GM18508 (cell line): Measurements from ENCODE around the gene H2AZ2.
"Not testable (repeated sequence)": the region's sequence is repeated elsewhere in the genome, so short reads cannot be mapped to it uniquely, and the experiment has no call there.

Source experiments
- ATAC-seq: cut with Tn5 transposase; IDR thresholded peaks from one replicate; pipeline ENCODE4 v1.9.1; 2021; ENCODE audit warnings: moderate number of reproducible peaks; ENCODE audit not compliant: insufficient read depth, unreplicated experiment

H2AZ2 gene

DNA sequence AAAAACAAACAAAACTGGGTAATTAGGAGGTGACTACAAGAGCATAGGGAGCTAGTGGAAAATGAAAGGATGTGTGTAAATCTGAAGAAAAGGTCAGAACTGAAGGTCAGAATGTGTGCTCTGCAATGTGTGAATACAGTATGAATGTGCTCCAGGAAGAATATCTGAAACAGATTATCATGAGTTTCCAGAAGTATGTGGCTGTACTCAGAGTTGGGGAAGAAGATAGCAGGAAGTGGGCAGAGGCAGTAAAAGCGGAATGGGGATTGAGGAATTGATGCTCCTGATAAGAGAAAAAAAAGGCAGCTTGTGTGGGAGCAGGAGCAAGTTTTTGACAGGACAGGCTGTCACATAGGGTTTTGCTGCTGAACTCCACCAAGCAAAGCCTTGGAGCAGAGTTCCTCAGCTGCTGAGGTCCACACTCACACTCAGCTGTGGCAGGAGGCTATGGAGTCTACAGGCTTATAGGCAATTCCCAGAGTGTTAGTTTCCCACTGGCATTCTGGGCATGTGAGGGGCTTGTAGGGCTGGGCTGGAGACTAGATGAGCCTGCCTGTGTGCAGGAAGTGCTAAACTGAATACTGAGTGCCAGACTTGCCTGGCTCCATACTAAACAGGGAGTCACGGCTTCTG lies 22.9 kb downstream of the H2AZ2 start:
- no peak for ATAC-seq

DNA sequence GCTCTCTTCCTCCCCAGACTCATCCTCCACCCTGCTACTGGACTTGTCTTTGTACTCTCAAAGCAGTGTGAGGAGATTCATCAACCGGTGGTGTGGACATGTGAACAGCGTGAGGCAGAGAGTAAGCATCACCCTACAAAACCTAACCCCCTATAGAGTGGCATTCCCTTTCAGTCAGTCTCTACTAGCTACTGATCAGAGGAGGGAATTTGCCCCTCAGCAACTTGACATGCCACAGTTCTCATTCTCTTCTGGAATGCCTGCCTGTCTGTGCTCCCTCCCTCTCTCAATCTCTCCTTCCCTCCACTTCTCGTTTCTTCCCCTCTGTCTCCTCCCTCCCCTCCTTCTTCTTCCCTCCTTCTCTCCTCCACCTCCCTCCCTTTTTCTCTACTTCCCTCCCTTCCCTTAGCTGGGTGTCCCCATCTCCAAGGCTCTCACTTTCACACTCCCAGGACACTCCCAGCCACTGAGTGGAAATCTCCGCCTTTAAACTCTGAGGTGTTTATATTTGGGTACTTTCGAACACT lies 24.6 kb downstream of the H2AZ2 start:
- ATAC-seq = no peak

DNA sequence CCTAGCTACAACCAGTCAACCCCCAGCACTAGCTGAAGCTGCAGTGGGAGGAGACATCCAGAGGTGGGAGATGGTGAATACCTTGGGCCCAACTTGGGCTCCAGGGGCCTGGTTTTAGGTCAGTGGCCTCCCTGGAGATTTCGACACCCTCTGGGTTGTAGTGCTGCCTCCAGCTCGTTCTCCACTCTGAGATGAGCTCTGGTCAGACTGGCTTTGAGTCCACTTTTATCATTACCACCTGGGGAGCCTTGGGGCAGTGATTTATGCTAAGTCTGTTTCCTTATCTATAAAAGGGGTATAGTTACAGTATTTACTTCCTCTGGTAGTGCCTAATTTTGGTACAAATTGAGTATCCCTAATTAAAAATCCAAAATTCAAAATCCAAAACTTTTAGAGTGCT lies 28.6 kb downstream of the H2AZ2 start:
- no peak for ATAC-seq

DNA sequence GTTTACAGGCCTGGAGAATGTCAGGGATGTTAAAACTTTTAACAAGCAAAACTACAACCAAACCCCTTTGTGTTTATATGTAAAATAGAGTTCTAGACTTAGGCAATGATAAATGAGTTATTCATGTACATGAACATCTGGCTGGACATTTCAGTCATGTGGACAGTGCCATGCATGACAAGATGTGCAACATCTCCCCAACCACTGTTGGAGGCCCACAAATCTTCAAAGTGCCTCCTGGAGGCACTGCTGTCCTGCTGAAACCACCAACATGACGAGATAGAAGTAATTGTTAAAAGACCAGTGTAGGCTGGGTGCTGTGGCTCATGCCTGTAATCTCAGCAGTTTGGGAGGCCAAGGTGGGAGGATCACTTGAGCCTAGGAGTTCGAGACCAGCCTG lies 33.0 kb downstream of the H2AZ2 start:
- ATAC-seq = no peak

DNA sequence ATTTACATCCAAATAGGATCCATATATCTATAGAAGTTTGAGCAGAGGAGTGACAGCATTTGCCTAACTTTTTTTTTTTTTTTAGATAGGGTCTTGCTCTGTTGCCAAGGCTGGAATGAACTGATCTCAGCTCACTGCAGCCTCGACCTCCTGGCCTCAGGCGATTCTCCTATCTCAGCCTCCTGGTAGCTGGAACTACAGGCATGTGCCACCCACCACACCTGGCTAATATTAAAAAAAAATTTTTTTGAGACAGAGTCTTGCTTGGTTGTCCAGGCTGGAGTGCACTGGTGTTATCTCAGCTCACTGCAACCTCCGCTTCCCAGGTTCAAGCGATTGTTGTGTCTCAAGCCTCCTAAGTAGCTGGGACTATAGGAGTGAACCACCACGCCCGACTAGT lies 36.3 kb downstream of the H2AZ2 start:
- no peak for ATAC-seq

DNA sequence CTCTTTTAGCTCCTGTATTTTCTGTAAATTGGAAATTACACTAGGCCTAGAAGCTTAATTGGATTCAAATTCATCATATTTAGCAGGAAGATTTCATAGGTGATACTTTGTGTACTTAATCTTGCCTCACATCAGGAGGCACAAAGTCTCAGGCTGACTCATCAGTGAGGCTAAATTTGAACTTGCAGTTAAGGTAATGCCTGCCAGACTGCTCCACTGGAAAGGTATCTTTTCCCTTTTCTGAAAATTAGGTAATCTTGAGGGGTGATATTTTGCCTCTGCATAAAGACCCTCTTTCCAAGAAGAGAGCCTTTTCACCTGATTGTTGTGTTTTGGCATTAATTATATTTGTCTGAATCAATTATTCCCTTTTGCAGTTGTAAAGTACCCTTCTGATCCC lies 36.8 kb downstream of the H2AZ2 start:
- ATAC-seq = no peak

DNA sequence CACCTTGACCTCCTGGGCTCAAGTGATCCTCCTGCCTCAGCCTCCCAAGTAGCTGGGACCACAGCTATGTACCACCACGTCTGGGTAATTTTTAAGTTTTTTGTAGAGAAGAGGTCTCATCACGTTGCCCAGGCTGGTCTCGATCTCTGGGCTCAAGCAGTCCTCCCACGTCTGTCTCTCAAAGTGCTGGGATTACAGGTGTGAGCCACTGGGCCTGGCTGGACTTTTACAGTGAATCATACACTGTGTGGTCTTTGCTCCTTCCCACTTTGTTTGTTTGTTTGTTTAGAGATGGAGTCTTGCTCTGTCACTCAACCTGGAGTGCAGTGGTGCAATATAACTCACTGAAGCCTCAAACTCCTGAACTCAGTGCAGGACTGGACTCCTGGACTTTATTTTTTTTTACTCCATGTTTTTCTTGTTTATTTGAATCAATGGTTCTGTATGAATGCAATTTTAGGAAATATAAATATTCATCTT lies 38.9 kb downstream of the H2AZ2 start:
- ATAC-seq = no peak

DNA sequence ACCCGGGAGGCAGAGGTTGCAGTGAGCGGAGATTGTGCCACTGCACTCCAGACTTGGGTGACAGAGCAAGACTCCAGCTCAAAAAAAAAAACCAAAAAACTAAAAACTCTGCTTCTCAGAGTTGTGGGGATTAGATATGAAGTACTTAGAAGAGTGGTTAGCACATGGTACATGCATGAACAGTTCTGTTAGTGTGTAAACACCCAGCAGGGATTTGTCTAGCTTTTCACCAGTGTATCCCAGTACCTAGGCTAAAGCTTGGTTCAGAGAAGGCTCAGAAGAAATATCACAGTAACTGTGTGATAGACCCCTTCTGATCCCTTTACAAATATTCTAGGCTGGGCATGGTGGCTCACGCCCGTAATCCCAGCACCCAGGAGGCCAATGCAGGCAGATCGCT lies 41.9 kb downstream of the H2AZ2 start:
- no peak for ATAC-seq

DNA sequence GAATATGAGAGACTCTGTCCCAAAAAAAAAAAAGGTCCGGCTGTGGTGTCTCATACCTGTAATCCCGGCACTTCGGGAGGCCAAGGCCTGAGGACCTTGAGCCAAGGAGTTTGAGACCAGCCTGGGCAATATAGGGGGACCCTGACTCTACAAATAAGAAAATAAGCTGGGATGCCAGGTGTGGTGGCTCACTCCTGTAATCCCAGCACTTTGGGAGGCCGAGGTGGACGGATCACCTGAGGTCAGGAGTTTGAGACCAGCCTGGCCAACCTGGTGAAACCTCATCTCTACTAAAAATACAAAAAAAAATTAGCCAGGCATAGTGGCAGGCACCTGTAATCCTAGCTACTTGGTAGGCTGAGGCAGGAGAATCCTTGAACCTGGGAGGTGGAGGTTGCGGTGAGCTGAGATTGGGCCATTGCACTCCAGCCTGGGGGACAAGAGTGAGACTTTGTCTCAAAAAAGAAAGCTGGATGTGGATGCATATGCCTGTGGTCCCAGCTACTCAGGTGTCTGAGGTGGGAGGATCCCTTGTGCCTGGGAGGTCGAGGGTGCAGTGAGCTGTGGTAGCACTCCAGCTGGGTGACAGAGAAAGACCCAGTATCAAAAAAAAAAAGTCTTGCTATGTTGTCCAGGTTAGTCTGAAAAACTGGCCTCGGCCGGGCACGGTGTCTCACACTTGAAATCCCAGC lies 43.9 kb downstream of the H2AZ2 start:
- not testable (repeated sequence) for ATAC-seq

DNA sequence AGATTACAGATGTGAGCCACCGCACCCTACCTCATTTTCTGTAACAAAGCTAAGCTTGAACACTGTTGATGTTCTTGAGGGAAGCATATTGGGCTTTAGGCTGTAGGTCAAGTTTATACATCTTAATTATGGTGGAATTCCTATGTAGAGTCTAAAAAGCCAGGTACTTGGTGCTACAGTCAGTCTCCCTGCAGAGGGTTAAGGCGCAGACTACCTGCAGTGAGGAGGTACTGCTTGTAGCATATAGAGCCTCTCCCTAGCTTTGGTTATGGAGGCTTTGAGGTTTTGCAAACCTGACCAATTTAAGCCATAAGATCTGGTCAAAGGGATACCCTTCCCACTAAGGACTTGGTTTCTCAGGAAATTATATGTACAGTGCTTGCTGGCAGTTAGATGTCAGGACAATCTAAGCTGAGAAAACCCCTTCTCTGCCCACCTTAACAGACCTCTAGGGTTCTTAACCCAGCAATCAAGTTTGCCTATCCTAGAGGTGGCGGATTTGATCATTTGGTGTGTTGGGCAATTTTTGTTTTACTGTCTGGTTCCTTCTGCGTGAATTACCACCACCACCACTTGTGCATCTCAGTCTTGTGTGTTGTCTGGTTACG lies 45.4 kb downstream of the H2AZ2 start:
- no peak for ATAC-seq

DNA sequence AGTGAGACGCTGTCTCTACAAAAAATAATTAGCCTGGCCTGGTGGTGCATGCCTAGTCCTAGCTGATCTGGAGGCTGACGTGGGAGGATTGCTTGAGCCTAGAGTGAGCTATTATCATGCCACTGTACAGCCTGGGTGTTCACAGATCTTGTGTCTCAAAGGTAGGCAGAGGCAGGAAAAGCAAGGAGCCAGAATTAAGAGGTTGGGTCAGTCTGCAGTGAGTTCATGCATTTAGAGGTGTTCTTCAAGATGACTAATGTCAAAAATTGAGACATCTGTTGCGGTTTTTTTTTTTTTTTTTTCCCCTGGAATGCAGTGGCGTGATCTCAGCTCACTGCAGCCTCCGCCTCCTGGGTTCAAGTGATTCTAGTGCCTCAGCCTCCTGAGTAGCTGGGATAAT lies 46.0 kb downstream of the H2AZ2 start:
- no peak for ATAC-seq

DNA sequence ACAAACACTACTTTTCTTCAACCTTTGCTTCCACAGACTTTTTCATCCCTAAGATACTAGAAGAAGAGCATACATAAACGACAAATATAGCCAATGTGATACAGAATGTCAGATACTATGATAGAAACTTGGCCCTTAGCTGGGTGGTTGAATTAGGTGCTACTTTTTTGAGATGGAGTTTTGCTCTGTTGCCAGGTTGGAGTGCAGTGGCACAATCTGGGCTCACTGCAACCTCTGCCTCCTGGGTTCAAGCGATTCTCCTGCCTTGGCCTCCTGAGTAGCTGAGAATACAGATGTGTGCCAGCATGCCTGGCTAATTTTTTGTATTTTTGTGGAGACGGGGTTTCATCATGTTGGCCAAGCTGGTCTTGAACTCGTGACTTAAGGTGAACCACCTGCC lies 47.9 kb downstream of the H2AZ2 start:
- ATAC-seq = no peak

DNA sequence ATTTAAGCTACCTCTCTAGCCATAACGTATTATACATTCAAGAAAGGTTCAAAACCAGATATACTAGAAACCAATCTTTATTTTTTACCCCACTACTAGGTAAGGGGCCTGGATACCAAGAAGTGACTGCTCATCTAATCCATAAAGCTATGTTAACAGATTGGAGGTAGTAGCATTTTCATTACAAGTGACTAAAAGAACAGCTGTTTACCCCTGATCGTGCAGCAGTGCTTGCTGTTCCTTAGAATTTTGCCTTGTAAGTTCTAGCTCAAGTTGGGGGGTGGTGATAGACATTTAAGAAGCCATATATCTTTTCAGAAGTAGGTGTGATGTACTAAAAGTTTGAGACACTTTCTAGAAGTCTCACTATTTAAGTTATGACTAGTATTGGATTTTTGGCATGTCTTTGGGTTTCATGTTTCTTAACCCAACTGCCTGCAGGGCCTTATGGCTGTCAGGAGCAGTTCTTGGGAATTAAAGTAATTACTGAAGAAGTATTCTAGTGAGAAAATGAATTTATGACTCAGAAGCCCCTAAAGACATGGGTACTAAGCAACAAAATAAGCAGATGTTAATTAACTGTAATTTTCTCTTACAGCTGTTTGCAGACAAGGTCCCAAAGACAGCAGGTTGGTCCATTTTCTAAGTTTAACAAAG lies 49.1 kb downstream of the H2AZ2 start:
- ATAC-seq = no peak

DNA sequence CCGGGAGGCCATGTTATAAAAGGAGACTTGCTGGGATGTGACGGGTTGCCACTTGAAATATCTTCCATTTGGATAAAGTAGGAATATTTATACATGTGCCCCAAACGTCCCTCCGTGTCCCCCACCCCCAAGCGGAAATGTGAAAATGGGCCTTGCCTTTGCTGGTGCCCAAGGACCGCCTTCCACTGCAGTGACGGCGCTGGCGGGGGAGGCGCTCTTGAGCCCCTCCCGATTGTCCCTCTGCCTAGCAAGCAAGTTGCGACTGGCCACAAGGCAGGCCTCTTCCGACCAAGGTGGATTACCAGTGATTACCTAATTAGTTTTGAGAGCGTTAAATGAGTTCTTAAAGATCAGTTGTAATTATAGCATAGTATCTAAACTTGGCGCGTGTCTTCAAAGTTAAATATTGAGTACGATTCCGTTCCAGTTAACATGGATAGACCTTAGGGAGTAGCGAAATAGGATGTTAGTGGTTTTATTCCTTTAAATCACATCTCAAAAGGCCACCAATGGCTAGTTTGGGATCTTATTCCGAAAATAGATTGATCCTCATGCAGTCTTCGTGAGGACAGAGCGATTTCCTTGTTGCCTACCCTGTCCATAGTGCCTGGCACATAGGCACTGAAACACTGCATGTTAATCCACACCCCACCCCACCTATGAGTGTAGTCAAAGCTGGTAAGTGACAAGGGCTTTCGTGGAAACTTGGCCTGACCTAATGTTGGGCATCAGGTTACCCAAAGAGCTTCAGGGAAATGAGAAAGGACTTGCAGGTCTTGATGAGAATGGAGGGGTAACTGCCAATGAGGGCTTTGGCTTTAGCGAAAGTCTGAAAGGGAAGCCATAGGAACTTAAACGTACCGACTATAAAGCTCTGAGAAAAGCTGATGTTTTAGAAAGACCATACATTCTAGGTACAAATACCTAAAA lies 50.3 kb downstream of the H2AZ2 start:
- ATAC-seq = no peak

DNA sequence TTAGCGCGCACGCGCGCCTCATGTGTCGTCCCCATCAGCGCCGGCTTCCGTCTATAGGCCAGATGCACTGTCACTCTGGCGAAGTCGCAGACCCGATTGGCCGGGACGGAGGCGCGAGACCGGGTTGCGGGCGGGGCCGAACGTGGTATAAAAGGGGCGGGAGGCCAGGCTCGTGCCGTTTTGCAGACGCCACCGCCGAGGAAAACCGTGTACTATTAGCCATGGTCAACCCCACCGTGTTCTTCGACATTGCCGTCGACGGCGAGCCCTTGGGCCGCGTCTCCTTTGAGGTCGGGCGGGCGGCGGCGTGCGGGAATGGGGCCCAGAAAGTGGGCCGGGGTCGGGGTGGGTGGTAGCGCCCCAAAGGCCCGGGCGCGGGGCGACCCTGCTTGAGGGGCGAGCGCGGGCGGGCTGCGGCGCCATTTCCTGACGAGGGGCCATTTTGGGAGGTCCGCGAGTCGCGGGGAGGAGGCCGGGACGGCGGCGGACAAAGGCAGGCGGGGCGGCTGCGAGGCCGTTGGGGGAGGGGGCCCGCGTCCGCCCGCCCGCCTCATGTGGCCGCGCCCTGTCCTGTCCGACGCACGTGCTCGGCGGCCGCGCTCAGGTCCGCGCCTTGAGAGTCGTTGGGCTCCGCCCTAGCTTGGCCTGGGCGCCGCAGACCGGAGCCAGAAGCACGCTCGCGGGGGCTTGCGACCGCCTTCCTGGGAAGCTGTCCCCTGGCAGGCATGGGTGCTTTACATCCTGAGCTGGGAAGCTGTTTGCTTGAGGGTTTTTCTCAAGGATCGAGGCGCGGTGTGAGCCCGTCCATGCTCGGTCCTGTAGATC lies 51.2 kb downstream of the H2AZ2 start, which contains the start of gene PPIA:
Gene PPIA, plus strand, starts transcription at position 178 of the 825 bp plus-strand sequence. Its CDS starts 44 bp downstream, at position 222.
- peak; percentile 47 for ATAC-seq

DNA sequence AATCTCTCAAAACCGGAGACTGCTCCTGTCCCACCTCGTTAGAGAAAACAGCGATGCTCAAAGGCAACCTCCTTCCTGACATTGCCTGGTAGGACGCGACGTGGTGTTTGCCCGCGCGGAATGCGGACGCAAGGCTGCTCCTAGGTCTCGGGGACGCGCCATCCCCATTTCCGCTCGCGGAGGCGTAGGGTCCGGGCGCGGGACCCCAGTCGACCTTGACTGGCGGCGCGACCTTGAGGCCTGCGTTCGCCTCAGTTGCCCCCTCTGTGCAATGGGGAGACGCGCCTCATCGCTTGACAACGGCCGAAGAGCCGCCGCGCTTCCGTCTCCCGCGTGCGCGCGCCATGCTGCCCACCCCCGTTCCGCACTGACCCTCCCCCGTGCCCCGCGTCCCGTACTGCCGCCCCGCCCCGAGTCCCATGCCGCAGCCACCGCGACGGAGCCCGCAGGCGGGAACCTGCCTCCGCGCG lies 51.8 kb downstream of the H2AZ2 start:
- ATAC-seq = peak; percentile 5

DNA sequence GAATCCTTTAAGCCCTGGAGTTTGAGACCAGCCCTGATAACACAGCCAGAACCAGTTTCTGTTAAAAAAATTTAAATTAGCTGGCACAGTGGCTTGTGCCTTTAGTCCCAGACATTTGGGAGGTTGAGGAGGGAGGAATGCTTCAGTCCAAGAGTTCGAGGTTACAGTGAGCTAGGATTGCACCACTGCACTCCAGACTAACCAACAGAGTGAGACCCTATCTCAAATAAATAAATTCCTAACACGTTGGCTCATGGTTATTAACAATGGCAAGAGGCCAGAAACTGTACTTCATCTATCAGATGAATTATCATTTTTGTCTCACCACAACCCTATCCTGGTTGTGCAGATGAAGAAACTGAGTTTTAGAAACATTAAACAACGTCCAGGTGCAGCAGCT lies 53.6 kb downstream of the H2AZ2 start:
- ATAC-seq = no peak

DNA sequence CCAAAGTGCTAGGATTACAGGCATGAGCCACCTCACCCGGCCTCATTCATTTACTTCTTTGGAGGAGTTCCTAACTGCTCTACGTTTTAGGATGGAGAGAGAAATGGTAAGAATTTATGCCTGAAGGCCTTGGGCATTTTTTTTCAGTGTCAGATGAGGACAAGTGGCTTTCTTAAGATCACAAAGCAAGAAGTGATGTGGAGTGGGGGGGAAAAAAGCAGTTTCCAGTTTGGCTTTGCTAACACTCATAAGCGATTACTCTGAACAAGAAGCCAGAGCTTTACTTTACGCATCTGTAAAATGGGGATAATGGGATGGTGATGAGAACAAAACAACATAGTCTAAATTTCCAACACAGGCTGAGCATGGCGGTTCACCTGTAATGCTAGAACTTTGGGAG lies 54.0 kb downstream of the H2AZ2 start:
- no peak for ATAC-seq
